Glutamatergic neuron (in vitro differentiated cells): Measurements from ENCODE around the gene SLC6A1. TPM values are rescaled to one million over a fixed set of nuclear protein-coding genes. Genes with fewer than 3 reads are reported as not detected.

Source experiments
- total RNA-seq: library from RNA; stranded (reverse); fragmentation: NEBNext Ultra II Directional; extraction: Animal tissue kit (Norgen Biotek cat#: 25700); gene quantifications from one replicate; pipeline ENCODE4 v1.2.1, GENCODE V29; 2021; ENCODE audit not compliant: unreplicated experiment

The SLC6A1 gene
- total RNA-seq, 1 donor from 2014 or later = 0.15 TPM

Other genes with a start within 250 kb of the SLC6A1 start
- gene SLC6A11, start 176.5 kb upstream of the SLC6A1 start, total RNA-seq = not detected
- not detected for gene HRH1, start 161.7 kb downstream of the SLC6A1 start, total RNA-seq